D341Med (cell line): ENCODE data around the gene ROBO1.
"Not testable (repeated sequence)": the region's sequence is repeated elsewhere in the genome, so short reads cannot be mapped to it uniquely, and the experiment has no call there.

Experiments
- DNase-seq: peaks from one replicate; pipeline ENCODE4 v3.0.0; 2012; ENCODE audit warnings: low spot score

ROBO1 gene

DNA sequence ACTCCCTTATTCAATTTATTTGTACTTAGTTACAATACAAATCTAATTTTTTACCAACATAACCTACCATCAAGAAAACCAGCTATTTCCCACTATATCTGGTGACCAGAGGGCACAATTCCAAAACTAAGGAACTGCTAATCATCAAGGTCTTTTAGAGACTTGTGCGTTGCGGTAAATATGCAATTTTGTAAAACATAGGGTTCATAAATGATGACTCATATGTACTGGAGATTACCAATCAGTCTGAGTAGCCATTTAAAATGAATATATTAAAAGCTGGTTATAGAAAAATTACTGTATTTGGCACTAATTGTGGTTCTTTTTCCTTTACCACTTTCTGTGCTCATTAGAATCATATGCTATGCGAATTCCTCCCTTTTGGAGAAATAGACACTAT is 859.6 kb downstream of the ROBO1 start:
- DNase-seq = no peak

DNA sequence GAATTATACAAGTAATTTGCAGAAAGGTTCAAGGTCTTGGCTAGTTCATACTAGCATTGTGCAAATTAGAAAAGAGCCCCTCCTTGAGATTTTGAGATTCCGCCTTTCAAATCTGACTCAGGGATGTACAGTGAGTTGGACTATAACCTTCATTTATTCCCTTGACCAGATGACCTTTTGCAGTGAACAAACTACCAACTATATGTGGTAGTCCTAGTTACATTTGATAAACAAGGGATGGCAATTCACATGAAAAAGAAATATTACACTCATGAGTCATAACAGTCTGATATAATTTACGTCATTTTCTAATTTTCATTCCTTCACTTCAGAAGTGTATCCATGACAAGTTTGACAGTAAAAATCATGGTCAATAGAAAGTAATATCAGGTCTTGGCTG is 860.4 kb downstream of the ROBO1 start:
- no peak for DNase-seq

DNA sequence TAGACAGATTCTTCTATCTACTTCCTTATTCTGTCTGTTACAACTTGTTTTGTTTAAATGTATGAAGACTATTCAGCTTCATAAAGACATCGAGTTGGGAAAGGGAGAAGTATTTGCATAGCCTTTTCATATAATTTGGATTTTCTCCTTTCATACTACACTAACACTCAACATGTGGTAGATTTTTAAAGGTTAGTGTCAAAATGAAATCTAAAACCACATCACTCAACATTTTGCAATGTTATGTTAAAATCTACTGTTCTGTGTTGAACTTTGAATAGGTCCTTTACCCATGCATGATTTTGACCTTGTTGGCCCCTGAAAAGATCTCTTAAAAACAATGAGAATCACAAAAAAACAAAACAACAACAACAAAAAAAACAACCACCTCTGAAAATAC is 860.9 kb downstream of the ROBO1 start:
- DNase-seq = no peak

DNA sequence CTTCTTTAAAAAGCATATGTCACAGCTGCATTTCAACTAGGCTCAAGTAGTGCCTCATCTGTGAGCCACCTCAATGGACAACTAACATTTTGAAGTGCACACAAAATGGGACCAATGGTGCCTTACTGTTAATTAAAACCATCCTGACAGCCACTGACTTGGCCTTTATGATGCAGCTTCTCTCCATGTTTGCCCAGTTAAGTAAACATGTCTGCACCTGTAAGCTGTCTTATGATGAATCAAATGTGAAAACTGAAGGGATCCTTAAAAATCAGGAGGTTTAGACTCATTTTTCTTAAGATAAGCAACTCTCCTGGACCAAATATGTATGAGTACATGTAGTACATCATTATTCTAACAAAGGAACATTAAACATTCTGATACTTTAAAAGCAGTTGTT is 861.6 kb downstream of the ROBO1 start:
- DNase-seq = no peak

DNA sequence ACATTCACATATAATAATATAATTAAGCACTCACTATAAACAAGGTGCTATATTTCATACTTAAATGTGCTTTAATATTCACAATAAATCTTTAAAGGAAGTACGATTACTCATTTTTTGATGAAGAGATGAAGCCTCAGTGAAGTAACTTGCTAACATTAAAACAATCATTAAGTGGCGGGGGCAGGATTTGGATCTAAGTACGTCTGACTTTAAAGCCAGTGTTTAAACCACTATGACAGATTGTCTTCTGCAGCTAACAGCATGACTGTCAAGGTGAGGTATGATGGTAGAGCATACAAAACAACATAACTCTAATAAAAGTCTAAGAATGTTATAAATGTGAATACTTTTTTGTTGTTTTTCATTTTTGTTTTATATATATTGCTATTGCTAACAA is 862.1 kb downstream of the ROBO1 start:
- DNase-seq = no peak

DNA sequence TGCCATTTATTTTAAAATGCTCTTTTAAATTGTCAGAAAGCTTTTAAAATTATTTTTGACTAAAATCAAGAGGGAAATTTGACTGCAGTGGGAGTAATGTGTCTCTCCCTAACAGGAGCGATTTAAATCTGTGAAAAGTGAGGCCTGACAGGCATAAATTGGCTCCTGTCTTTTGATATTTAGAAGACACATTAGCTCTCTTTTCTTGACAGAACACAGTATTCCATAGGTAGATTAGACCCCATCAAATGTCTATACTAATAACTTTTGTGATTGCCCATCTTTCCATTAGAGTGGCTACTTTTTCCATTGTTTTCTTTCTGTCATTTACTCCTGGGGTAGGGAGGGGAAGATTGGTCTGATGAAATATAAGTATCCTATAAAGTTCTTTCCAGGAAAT is 866.3 kb downstream of the ROBO1 start:
- DNase-seq = no peak

DNA sequence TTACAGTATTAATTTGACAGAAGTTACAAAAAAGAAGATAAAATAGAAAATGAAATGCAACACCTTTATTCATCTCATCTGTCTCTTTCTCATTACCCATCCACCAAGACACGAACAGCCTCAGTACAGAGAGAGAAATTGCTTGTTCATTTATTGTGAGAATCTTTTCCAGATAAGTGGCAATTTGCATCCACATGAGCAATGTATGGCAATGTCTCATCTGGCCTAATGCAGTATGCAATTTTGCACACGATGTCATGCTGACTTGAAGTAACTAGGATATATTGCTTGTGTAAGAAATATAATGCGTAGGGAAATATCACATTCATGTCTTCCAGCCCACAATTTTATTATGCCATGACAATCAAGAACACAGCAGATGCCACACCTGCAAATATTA is 866.9 kb downstream of the ROBO1 start:
- DNase-seq = no peak

DNA sequence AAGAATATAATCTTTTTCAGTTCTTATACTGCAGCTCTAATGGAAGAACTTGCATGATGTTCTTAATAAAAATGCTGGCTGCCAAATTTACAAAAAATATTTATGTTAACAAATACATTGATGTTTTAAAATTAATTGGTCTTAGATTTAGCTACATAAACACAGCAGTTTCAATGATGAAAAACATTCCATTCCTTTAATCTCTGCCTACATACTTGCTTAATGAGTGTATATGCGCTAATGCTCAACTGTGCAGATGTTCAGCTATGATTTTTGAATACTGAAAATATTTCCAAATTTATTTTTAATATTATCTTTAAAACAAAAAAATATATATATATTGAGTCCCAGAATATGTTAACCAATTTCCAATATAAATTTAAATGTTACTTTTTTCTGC is 867.4 kb downstream of the ROBO1 start:
- no peak for DNase-seq

DNA sequence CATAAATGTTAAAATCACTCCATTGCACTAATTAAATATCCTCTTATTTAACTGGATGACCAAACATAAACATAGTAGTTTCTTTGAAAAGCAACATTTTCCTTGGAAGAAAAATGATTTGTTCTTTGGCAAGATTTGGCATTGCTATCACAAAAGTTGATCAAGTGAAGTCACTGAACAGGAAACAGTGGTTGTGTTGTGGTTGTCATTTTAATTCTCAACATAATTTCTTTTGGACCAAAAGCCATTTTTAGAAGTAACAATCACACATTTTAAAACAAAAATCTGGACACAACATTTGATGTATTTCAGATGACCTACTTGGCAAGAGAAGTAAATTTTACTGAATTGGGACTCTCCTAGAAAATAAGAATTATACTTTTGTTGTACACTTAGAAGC is 872.3 kb downstream of the ROBO1 start:
- DNase-seq = no peak

DNA sequence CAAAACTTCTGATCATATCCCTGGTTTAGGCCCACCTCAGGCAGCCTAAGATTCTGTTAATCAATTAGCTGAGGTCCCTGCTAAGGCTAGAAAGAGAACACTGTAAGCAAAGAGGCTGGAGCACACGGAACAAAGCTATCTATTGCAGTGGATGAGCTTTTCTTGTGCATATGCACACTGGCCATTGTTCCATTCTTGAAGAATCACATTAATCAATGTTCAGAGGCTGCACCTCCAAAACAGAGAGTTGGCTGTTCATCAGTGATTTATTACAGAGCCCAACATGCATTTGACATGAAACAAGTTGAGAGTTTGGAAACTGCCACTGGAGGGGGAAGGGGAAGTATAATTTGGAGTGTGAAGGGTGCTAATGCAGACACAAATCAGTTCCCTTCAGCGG is 873.0 kb downstream of the ROBO1 start:
- no peak for DNase-seq

DNA sequence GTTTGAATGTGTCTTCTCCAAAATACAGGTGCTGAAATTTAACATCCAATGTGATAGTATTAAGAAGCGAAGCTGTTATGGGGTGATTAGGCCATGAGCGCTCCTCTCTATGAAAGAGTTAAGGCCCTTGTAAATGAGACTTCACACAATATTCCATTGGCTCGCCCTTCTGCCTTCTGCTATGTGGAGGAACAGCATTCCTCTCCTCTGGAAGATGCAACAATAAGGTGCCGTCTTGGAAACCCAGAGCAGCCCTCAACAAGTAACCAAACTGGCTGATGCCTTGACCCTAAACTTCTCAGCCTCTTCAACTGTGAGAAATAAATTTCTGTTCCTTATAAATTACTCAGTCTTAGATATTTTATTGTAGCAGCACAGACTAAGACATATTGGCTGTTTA is 874.6 kb downstream of the ROBO1 start:
- no peak for DNase-seq

DNA sequence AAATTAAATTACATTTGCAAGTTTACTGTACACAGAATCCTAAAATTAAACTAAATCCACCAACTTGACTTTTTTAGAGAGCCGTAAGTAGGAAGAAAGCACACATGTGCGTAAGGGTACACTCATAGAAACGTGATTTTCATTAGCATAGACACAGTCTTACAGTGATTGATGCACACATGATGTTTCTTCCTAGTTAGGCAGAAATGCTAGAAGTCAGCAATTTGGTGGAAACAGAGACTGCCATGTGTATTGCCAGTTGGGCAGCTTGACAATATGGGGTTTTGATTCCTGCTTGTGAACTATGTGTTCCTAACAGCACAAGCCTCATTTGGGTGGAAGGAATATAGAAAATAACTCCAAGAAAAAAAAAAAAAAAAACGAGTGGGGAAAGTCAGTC is 878.5 kb downstream of the ROBO1 start:
- DNase-seq = no peak

DNA sequence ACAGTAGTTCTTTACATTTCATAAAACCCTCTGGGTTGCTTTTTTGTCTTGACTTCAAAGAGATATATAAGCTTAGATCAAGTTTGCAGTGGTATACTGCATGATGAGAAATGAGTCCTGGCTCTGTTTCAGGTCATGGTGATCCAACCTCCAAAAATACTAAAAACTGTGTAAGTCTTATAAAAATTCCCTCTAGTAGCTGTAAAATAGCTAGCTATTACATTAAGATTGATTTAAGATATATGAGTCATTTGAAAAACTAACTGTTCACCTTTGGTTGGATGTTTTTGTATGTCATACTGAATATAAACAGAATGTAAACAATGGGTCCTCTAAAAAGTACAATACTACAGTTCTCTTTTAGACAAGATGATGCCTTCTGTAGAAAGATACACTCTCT is 879.2 kb downstream of the ROBO1 start:
- DNase-seq = no peak

DNA sequence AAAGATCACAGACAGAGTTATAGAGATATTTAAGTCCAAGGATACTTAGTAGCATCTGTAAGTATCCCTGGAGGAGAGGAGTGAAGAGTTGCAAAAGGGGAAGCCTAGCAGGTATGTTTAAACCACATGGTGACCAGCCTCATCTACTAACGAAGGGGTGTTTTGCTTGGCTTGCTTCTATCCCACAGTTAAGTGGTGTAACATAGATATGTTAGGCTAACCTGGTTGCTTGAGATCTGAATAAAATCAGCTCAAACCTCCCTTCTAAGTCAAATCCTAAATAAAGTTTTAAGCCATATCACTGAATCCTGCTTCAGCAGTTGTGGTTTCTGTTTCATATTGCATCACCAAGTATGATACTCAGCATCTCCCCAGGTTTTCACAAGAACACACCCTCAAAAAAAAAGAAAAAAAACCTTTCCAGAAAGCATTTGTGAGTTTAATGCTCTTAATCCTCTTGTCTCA is 880.2 kb downstream of the ROBO1 start:
- DNase-seq = no peak

DNA sequence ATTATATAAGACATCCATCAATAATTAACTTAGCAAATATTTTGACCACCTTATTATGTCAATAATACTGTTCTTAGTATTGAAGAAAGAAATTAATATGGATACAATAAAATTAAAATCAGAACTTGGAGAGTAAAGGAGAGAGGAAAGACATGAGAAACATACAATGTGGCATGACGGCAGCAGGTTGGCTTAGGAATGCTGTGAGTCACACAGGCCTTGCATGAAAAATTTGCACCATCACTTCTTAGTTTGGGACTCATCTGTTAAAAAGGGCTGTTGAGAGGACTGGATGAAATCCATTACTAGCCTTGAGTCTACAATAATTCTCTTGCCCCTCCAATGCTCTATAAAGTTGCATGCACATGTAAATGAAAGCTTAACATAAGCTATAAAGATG is 880.8 kb downstream of the ROBO1 start:
- DNase-seq = no peak

DNA sequence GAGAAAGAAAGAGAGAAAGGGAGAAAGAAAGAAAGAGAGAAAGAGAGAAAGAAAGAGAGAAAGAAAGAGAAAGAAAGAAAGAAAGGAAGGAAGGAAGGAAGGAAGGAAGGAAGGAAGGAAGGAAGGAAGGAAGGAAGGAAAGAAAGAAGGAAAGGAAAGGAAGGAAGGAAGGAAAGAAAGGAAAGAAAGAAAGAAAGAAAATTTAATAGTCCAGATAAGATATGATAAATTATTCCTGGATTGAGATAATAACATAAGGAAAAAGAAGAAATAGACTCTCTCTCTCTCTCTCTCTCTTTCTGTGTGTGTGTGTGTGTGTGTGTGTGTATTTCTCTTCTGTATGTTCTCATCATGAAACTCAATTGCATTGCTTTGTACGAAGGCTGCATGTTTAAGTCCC is 883.2 kb downstream of the ROBO1 start:
- not testable (repeated sequence) for DNase-seq

DNA sequence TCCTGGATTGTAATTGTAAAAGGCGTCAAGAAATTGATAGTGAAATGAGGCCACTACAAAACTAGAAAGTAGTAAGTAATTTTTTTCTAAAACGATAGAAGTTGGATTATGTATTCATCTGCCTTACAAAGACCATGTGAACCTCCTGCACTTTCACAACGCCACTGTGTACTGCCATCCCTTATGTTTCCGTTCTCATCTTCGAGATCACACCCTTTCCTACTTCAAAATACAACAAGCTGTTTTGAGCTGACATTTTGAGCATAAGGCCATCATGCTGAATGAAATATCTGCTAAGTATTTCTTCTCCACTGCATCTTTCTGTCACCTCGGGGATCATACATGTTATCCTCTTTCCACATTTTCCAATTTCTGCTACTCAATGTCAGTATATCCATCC is 885.5 kb downstream of the ROBO1 start:
- no peak for DNase-seq

DNA sequence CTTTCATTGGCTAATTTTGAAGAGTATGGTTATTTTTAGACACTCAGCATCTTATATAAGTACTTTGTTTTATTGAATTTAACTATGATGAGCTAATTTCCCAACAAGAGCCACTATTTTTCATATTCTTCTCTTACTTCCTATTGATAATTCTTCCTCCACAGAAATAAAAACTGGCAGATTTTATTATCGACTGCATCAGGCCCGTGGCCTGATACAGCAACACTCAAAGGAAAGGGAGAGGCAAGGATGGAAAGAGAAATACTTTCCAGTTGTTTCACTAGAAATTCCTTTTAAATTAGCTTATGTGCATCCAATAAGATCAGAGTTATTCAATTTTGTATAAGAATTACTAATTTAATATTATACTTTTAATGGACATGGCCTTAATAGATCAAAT is 886.3 kb downstream of the ROBO1 start:
- no peak for DNase-seq

DNA sequence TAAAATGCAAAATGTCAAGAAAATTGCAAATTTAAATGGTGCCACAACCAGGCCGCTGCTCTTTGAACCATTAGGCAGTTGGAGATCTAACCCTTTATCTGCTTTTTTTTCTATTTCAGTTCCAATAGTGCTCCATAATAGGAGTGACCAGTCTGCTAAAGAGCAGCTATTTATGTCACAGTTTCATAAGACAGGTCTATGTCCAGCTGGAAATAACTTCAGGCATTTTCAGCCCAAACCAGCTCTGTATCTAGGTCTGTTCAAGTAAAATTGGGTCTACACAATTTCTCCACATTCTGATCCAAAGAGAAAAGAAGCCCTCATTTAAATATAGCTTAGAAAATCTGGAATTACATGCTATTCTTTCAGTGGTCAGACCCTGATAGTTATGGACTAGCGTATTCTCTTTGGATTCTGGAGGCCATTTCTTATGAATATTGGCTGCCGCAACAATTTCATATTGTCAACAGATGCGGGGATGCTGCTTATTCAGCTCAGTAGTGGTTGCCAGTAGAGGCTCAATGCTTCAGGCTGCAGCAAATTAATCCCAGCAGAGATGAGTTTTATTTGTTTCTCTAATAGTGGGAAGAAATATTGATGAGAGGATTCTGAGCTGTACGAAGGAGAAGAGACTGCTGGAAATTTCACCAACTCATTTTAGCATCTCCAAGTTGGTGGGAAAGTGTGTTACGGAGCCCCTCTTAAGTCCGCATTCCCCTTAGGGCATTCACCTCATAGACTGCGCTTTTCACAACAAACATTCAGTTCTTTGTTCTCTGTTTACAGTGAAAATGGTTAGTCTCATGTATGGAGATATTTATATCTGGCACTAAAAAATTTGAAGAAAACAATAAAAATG is 887.0 kb downstream of the ROBO1 start:
- no peak for DNase-seq

DNA sequence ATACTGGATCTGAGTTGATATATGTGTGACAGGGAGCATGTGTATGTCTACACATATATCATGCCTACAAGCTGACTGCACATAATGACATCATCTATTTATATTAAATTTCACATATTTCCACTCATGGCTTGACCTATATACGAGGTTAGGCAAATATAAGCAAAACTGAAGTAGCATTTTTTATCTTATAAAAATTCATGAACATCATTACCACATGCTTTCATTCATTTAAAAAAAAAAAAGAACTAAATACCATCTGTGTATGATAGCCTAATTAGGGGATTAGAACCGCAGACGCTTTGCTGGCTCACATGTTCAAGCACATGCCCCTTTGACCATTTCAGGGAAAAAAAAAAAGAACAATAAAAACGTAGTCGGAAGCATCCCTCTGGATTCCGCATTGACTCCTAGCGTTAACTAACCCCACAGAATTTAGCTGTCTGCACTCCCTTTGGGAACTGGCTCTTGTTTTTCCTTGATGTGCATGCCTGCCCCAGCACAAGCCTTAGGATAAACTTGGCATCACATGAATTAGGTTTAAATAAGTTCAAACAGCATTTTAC is 888.4 kb downstream of the ROBO1 start:
- peak; percentile 58 for DNase-seq

DNA sequence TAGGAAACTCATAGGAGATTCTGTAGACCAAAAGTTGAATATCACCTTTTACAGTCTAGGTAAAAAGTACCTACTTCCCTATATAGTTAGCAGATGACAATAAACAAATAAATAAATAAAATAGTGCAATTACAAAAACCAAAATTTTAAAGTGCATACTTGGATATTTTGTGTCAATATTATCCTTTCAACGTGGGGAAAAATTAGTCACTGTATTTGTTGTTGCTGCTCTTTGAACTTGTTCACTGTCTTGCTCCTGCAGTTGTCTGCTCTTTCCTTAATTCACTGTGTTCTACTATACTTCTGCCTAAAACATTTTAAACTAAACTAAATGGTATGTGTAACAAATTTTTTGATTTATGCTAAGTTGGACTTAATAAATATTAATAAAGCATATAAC is 889.0 kb downstream of the ROBO1 start:
- DNase-seq = no peak

DNA sequence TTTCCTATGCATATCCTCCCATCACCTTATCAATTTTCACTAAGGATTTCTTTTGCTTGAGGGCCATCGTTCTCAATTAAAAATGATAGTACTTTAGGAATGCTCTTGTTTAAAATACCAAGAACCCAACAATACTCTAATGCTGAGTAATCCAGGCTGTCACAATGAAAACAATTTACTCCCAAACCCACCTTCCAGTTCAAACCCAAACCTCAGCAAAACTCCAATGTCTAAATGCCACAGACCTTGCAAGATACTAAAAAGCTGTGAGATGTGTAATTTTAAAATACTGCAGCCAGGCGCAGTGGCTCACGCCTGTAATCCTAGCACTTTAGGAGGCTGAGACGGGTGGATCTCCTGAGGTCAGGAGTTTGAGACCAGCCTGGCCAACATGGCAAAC is 889.8 kb downstream of the ROBO1 start:
- no peak for DNase-seq

DNA sequence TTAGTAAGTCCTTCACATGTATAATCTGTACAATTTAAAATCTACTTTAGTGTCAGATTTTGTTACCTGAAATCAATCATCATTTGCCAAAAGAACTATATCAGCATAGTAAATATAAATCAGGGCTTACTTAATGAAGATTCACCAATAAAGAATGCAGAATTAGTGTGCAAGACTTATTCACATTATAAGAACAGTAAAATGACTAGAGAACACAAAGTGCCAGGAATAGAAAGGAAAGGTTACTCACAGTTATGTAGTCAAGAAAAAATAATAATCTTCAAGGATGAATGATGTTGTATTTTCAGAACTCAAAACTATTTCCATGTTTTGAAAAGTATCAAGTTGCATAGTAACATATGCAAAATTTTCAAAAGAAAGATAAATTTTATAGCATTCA is 891.9 kb downstream of the ROBO1 start:
- DNase-seq = no peak

DNA sequence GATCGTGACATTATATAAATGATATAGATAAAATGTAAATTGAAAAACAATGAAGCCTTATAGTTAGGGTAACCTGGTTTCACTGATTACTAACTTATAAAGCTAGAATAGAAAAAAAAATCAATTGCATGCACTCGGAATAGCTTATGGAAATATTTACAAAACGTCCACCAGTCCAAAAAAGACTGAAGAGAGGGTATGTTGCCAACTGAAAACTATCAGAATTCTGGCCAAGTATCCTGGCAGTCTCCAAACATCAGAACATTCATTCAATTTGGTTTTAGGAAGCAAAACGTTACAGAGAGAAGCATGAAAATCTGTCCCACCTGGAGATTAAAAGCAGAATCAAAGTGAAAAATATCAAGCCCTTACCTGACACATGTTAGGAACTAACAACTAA is 892.4 kb downstream of the ROBO1 start:
- DNase-seq = no peak
